Nephron progenitor cell (in vitro differentiated cells): ENCODE results near the gene P2RY6.
"Not testable (repeated sequence)": the region's sequence is repeated elsewhere in the genome, so short reads cannot be mapped to it uniquely, and the experiment has no call there.

Experiments
- DNase-seq: peaks from one replicate; pipeline ENCODE4 v3.0.0; 2021
- H3K27ac Mint-ChIP-seq: 2 replicates; pipeline ENCODE4 v1.8.0; 2021; ENCODE audit warnings: mild to moderate bottlenecking, moderate library complexity, mixed read lengths
- H3K27me3 Mint-ChIP-seq: 2 replicates; pipeline ENCODE4 v1.8.0; 2021; ENCODE audit warnings: mild to moderate bottlenecking, low read depth, mixed read lengths; ENCODE audit not compliant: poor library complexity
- H3K36me3 Mint-ChIP-seq: 2 replicates; pipeline ENCODE4 v1.8.0; 2021; ENCODE audit warnings: low read depth, mixed read lengths
- H3K4me1 Mint-ChIP-seq: 2 replicates; pipeline ENCODE4 v1.8.0; 2021; ENCODE audit warnings: mixed read lengths
- H3K4me3 Mint-ChIP-seq: 2 replicates; pipeline ENCODE4 v1.8.0; 2021; ENCODE audit warnings: mild to moderate bottlenecking, moderate library complexity, mixed read lengths
- H3K9me3 Mint-ChIP-seq: 2 replicates; pipeline ENCODE4 v1.8.0; 2021; ENCODE audit warnings: mild to moderate bottlenecking, moderate library complexity, mixed read lengths
- TF ChIP-seq, protein P1 (sequence below): fragments of 200-600 bp; sonication (generic); IDR thresholded peaks from 2 replicates; pipeline ENCODE4 v1.5.0; 2021; ENCODE audit warnings: antibody characterized with exemption

P2RY6 gene

DNA sequence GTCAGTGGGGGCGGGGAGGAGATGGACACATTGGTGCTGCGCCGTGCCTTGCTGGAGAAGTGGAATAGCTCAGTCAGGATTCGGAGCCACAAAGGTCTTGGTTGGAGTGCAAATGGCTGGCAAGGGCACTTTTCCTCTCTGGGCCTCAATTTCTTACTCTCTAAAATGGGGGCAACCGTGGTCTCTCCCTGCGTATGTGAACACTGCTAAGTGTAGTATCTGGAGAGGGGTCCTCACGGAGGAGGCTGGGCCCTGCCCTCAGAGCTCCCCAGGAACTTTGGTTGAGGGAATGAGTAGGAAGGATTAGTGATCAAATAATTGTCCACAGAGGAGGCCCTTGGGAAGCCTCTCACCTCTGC is 521 bp downstream of the P2RY6 start:
- H3K36me3 Mint-ChIP-seq: no peaks in the 10 kb centered on the region
- DNase-seq: no peak
- H3K4me1 Mint-ChIP-seq: peaks cover 51% of the 10 kb centered on the region
- no peaks in the 10 kb centered on the region for H3K9me3 Mint-ChIP-seq
- H3K27ac Mint-ChIP-seq: no peak overlapping the region
- H3K27me3 Mint-ChIP-seq: peaks cover 19% of the 10 kb centered on the region
- H3K4me3 Mint-ChIP-seq: no peak overlapping the region
- TF ChIP-seq, protein P1, sequence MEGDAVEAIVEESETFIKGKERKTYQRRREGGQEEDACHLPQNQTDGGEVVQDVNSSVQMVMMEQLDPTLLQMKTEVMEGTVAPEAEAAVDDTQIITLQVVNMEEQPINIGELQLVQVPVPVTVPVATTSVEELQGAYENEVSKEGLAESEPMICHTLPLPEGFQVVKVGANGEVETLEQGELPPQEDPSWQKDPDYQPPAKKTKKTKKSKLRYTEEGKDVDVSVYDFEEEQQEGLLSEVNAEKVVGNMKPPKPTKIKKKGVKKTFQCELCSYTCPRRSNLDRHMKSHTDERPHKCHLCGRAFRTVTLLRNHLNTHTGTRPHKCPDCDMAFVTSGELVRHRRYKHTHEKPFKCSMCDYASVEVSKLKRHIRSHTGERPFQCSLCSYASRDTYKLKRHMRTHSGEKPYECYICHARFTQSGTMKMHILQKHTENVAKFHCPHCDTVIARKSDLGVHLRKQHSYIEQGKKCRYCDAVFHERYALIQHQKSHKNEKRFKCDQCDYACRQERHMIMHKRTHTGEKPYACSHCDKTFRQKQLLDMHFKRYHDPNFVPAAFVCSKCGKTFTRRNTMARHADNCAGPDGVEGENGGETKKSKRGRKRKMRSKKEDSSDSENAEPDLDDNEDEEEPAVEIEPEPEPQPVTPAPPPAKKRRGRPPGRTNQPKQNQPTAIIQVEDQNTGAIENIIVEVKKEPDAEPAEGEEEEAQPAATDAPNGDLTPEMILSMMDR: no peak

DNA sequence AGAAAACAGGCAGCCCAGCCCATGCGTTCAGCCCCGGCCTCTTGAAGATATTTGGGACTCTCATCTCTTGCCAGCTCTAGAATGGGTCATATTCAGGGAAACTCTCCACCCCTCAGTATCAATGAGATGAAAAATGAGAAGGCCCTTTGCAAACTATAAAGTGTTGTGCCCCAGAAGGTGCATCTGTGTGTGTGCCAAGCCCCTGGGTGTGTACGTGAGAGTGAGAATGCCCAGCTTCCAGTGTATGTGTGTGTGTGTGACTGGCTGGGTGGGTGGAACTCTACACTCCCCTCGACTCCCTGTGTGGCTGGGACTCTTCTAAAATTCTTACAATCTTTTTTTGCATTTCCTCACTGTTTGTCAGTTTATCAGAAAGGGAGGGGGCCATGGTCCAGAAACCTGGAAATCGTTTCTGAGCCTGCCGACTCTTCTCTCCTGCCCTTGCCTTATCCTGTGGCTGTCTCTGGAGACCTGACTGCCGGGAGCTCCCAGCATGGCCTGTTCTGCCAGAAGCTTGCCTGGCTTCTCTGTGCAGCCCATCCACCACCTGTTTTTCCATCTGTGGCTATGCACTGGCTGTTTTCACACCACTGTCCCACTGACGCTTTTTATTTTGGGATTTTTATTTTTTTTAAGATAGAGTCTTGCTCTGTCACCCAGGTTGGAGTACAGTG is 1.2 kb downstream of the P2RY6 start:
- peaks cover 13% of the 10 kb centered on the region for H3K27me3 Mint-ChIP-seq
- no peak overlapping the region for H3K4me3 Mint-ChIP-seq
- no peak for DNase-seq
- TF ChIP-seq, protein P1: no peak
- H3K36me3 Mint-ChIP-seq: no peaks in the 10 kb centered on the region
- no peaks in the 10 kb centered on the region for H3K9me3 Mint-ChIP-seq
- peaks cover 51% of the 10 kb centered on the region for H3K4me1 Mint-ChIP-seq
- no peak overlapping the region for H3K27ac Mint-ChIP-seq

DNA sequence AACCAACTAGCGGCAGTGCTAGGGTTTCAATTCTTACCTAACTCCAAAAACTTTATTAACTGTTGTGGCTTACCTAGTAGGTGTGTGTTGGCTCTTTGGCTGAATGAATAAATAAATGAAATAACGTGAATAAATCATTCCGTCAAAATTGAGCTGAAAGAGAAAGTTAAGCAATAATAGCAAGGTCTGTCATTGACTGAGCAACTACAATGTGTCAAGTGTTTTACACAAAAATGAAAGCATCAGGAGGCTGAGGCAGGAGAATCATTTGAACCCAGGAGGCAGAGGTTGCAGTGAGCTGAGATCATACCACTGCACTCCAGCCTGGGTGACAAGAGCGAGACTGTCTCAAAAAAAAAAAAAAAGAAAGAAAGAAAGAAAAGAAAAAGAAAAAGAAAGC is 2.1 kb downstream of the P2RY6 start:
- H3K4me3 Mint-ChIP-seq, H3K9me3 Mint-ChIP-seq, DNase-seq, H3K27ac Mint-ChIP-seq, H3K36me3 Mint-ChIP-seq: not testable (repeated sequence)
- Mint-ChIP-seq H3K27me3 (peaks cover 13% of the 10 kb centered on the region), H3K4me1 (peaks cover 45% of the 10 kb centered on the region)

- DNase-seq: peak; percentile 34
- Mint-ChIP-seq H3K27me3 (peaks cover 13% of the 10 kb centered on the region), H3K4me1 (peaks cover 45% of the 10 kb centered on the region), H3K9me3 (no peaks in the 10 kb centered on the region), H3K4me3 (no peak overlapping the region), H3K27ac (no peak overlapping the region), H3K36me3 (no peaks in the 10 kb centered on the region)
- TF ChIP-seq, protein P1: no peak
Measured at GRCh38 chr11:73274722-73275380, 2.7 kb downstream of the P2RY6 start.

DNA sequence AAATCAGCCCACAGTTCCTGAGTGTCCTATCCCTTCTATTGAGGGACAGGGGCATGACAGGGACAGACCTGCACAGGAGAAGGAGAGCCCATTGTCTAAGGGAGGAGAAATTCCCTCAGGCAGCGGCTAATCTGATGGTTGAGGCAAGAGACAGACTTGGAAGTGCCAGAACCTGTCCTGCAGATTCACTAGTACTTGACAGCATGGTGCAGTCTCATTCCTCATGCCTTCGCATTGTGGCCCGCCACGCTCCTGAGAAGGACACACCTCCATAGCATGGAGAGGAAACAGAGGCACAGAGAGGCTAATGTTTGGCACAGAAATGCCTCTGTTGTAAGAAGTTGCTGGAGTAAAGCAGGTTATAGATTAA is 3.2 kb downstream of the P2RY6 start:
- H3K9me3 Mint-ChIP-seq: no peaks in the 10 kb centered on the region
- H3K36me3 Mint-ChIP-seq: no peaks in the 10 kb centered on the region
- no peak overlapping the region for H3K27ac Mint-ChIP-seq
- peaks cover 46% of the 10 kb centered on the region for H3K4me1 Mint-ChIP-seq
- H3K27me3 Mint-ChIP-seq: peaks cover 12% of the 10 kb centered on the region
- TF ChIP-seq, protein P1: no peak
- no peak overlapping the region for H3K4me3 Mint-ChIP-seq
- no peak for DNase-seq

- Mint-ChIP-seq H3K27ac (no peak overlapping the region), H3K27me3 (peaks cover 12% of the 10 kb centered on the region)
Measured at GRCh38 chr11:73277467-73277866, 5.3 kb downstream of the P2RY6 start.

More at GRCh38 chr11:73277467-73277866, 5.3 kb downstream of the P2RY6 start:
- H3K4me1 Mint-ChIP-seq: peaks cover 41% of the 10 kb centered on the region
- no peaks in the 10 kb centered on the region for H3K36me3 Mint-ChIP-seq
- no peak overlapping the region for H3K4me3 Mint-ChIP-seq
- TF ChIP-seq, protein P1: no peak
- no peak for DNase-seq
- no peaks in the 10 kb centered on the region for H3K9me3 Mint-ChIP-seq
